C4-2B (cell line): Measurements from ENCODE around the gene KRT73.

Experiments
- ZFX ChIP-seq: fragments of 450-650 bp; IDR thresholded peaks from 2 replicates; pipeline ENCODE4 v1.6.1; 2017
- TF ChIP-seq, protein P1 (sequence below): fragments of 450-650 bp; conservative IDR thresholded peaks from 2 replicates; pipeline ENCODE4 v1.5.1; 2017; ENCODE audit warnings: mild to moderate bottlenecking

DNA sequence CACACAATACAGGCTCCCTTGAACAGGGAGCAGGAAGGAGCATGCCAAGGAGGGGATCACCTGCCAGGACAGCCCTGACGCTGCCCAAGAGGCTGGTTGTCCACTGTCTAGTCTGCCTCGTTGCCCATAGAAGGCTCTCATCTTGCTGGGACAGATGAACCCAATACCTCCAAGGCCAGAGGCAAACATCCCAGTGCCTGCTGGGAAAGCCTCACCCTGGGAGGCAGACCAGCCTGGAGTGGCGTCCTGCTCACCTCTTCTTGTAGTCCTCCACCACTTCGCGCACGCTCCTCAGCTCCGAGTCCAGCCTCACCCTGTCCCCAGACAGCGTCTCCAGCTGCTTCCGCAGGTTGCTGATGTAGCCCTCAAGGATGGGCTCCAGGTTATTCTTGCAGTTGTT is 2.4 kb downstream of the KRT73 start:
- TF ChIP-seq, protein P1, sequence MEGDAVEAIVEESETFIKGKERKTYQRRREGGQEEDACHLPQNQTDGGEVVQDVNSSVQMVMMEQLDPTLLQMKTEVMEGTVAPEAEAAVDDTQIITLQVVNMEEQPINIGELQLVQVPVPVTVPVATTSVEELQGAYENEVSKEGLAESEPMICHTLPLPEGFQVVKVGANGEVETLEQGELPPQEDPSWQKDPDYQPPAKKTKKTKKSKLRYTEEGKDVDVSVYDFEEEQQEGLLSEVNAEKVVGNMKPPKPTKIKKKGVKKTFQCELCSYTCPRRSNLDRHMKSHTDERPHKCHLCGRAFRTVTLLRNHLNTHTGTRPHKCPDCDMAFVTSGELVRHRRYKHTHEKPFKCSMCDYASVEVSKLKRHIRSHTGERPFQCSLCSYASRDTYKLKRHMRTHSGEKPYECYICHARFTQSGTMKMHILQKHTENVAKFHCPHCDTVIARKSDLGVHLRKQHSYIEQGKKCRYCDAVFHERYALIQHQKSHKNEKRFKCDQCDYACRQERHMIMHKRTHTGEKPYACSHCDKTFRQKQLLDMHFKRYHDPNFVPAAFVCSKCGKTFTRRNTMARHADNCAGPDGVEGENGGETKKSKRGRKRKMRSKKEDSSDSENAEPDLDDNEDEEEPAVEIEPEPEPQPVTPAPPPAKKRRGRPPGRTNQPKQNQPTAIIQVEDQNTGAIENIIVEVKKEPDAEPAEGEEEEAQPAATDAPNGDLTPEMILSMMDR: no peak
- TF ChIP-seq ZFX: no peak
